GM12874 (cell line): ENCODE data around the gene TENM3.

Source experiments
- TF ChIP-seq, protein P1 (sequence below): IDR thresholded peaks from 2 replicates; pipeline ENCODE4 v1.5.1; 2011; ENCODE audit warnings: low read depth, mild to moderate bottlenecking, control low read depth, low read length, moderate library complexity; ENCODE audit not compliant: insufficient read depth

The TENM3 gene

GRCh38 chr4:182291597-182292270, 48.5 kb downstream of the TENM3 start:
- TF ChIP-seq, protein P1, sequence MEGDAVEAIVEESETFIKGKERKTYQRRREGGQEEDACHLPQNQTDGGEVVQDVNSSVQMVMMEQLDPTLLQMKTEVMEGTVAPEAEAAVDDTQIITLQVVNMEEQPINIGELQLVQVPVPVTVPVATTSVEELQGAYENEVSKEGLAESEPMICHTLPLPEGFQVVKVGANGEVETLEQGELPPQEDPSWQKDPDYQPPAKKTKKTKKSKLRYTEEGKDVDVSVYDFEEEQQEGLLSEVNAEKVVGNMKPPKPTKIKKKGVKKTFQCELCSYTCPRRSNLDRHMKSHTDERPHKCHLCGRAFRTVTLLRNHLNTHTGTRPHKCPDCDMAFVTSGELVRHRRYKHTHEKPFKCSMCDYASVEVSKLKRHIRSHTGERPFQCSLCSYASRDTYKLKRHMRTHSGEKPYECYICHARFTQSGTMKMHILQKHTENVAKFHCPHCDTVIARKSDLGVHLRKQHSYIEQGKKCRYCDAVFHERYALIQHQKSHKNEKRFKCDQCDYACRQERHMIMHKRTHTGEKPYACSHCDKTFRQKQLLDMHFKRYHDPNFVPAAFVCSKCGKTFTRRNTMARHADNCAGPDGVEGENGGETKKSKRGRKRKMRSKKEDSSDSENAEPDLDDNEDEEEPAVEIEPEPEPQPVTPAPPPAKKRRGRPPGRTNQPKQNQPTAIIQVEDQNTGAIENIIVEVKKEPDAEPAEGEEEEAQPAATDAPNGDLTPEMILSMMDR = no peak

DNA sequence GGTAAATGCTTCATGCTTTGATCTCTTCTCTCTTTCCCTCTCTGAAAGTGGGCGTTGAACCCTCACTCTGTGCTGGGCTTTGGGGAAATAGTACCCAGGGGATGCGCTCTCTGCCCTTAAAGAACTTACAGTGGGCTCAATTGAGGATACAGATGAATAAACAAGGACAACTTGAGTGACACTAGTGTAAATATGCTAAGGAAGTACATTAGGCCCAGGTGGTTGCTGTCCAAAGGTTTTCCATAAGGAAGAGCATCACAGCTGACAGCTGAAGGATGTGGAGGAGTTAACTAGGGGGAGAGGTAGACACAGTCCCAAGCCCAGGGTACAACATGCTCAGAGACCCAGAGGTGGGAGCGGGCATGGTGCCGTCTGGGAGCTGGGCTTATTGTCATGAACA, 49.4 kb downstream of the TENM3 start:
- TF ChIP-seq, protein P1 = no peak

DNA sequence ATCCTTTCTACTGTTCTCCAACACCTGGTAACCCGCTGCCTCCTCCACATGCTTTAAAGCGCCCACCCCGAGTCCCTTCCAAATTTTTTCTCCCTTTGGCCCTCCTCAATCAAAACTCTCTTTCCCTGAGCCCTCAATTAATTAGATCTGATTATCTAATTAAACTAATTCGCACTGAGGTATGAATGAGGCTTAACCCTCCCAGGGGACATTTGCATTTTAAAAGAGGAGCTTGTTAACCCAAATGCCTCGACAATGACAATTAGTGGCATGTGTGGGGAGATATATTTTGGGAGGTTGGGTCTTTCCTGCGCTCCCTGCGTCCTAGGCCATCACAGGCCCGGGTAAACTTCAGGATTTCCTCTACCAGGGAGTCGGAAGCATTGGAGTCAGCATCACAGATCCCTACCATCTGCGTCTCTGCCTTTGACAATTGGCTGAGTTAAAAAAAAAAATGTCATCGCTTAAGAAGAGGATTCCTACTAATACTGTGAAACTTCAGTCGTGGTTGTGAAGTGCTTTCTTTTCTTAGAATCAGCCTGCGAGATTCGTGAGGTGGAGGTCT, 50.6 kb downstream of the TENM3 start:
- TF ChIP-seq, protein P1 = no peak

GRCh38 chr4:182294451-182294850, 51.2 kb downstream of the TENM3 start:
- TF ChIP-seq, protein P1 = no peak

- TF ChIP-seq, protein P1 = no peak
Measured at GRCh38 chr4:182297659-182298058, 54.5 kb downstream of the TENM3 start.

DNA sequence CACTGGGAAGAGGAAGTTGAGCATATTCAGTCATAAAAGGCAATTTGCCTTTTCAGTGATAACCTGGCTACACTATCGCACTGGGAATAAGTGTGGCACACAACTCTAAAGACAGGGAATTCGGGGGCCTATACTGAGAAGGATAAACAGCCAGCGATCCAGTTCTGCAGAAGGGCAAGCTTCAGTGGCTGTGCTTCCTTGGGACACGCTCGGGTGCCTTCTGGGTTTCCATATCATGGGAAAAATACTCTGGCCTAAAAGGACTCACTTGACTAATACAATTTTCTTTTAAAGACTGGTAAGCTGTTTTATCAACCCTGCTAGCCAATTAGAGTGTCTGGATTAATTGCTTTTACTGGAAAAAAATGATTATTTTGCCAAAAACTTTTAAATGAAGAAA, 58.5 kb downstream of the TENM3 start:
- TF ChIP-seq, protein P1 = no peak

DNA sequence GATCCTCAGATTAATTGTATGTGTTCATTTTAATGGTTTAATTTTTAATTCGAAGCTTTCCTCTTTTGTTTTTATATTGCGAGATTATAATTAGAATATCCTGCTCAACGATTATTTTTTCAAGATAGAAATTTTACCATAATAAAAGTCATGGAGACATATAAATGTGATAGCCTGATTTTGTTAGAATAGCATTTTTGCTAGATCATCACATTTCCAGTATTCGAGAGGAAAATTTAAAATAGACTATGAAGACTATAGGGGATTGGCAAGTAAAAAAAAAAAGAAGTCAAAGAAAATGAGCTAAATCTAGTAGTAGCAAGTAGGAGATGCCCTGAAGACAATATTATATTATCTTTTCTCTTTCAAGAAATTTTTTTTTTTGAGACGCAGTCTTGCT, 60.6 kb downstream of the TENM3 start:
- TF ChIP-seq, protein P1 = no peak
